Activated T-cell treated with anti-CD3 and anti-CD28 coated beads, Interleukin-2, amount 50 U/mL, for 48 hours (primary cell): ENCODE data around the gene CDK5R1.
A peak's percentile ranks its signal among the peaks of the same experiment; 100 is the strongest.

Source experiments
- DNase-seq, 2 experiments: peaks; one replicate each; pipeline ENCODE4 v3.0.0-alpha.2; 2020

CDK5R1 gene

GRCh38 chr17:32475258-32475657 lies 11.5 kb upstream of the CDK5R1 start:
- DNase-seq = no peak

GRCh38 chr17:32477220-32477619 lies 9.6 kb upstream of the CDK5R1 start:
- no peak for DNase-seq

GRCh38 chr17:32479074-32479617 lies 7.6 kb upstream of the CDK5R1 start:
- peak; percentile 11 to 13 for DNase-seq

GRCh38 chr17:32481193-32481592 lies 5.6 kb upstream of the CDK5R1 start:
- DNase-seq = peak in 1 of 2 experiments; percentile 12

GRCh38 chr17:32482568-32483320 lies 4.0 kb upstream of the CDK5R1 start:
- DNase-seq = peak; percentile 16

- DNase-seq = peak; percentile 38 to 46
Measured at GRCh38 chr17:32483451-32484019, 3.3 kb upstream of the CDK5R1 start.

GRCh38 chr17:32484041-32484461 lies 2.7 kb upstream of the CDK5R1 start:
- peak; percentile 25 to 28 for DNase-seq

- DNase-seq = peak; percentile 15 to 18
Measured at GRCh38 chr17:32484628-32485027, 2.2 kb upstream of the CDK5R1 start.

- peak in 1 of 2 experiments; percentile 20 for DNase-seq
Measured at GRCh38 chr17:32485261-32486110, 1.3 kb upstream of the CDK5R1 start.

- peak; percentile 71 to 79 for DNase-seq
Measured at GRCh38 chr17:32486111-32486700, 587 bp upstream of the CDK5R1 start.

- DNase-seq = peak; percentile 52 to 63
Measured at GRCh38 chr17:32487473-32488176, 832 bp downstream of the CDK5R1 start.

- peak in 1 of 2 experiments; percentile 26 for DNase-seq
Measured at GRCh38 chr17:32488177-32488542, 1.4 kb downstream of the CDK5R1 start.

- DNase-seq = peak in 1 of 2 experiments; percentile 20
Measured at GRCh38 chr17:32488604-32489180, 1.9 kb downstream of the CDK5R1 start.

- DNase-seq = no peak
Measured at GRCh38 chr17:32489320-32490100, 2.7 kb downstream of the CDK5R1 start.

GRCh38 chr17:32490101-32490482 lies 3.3 kb downstream of the CDK5R1 start:
- no peak for DNase-seq

- peak; percentile 51 to 65 for DNase-seq
Measured at GRCh38 chr17:32491371-32492263, 4.8 kb downstream of the CDK5R1 start.

GRCh38 chr17:32492264-32492589 lies 5.4 kb downstream of the CDK5R1 start:
- no peak for DNase-seq

- DNase-seq = no peak
Measured at GRCh38 chr17:32492648-32493289, 6.0 kb downstream of the CDK5R1 start.

- no peak for DNase-seq
Measured at GRCh38 chr17:32493571-32493970, 6.8 kb downstream of the CDK5R1 start.
